NCI-H2171 (cell line): ENCODE measurements around the gene B3GLCT.
"Not testable (repeated sequence)": the region's sequence is repeated elsewhere in the genome, so short reads cannot be mapped to it uniquely, and the experiment has no call there.

Source experiments
- DNase-seq: peaks from one replicate; lab custom pipeline; 2025; lab: John Stamatoyannopoulos, UW

The B3GLCT gene

GRCh38 chr13:31282741-31283455, 83.1 kb downstream of the B3GLCT start:
- DNase-seq = no peak

DNA sequence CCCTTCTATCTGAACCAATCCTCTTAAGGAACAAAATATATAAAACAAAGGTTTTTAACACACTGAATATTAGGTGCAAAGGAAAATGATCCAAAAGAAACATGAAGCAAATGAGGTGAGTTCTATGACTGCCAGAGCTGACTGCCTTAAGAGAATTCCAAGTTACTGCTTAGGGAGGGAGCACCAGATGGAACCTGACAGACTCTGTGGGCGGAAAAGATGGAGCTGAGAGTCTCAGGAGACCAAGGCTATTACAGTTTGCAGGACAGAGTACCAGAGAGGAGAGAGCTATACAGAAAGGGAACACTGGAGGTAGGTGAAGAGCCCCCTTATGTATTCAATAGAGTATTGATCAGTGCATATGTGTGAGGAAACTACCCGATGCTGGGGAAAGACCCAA, 87.2 kb downstream of the B3GLCT start:
- DNase-seq = peak; percentile 44

DNA sequence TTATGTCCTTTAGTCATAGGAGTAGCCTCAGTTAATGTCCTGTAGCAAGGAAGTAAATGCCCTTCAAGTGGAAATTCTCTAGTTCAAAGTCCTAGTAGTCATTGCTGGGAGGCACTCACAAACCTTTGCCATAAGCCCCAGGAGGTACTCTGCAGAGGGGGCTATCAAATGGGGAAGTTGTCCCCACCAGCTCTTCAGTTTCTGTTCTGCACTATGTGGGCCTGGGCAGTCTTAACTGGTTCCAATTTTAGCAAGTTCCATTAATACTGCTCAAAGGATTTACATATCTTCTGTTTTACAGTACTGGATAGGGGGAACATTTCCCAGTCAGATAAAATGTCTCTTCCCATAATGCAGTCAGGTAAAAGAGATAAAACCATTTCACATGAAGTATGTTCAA, 101.3 kb downstream of the B3GLCT start:
- no peak for DNase-seq

DNA sequence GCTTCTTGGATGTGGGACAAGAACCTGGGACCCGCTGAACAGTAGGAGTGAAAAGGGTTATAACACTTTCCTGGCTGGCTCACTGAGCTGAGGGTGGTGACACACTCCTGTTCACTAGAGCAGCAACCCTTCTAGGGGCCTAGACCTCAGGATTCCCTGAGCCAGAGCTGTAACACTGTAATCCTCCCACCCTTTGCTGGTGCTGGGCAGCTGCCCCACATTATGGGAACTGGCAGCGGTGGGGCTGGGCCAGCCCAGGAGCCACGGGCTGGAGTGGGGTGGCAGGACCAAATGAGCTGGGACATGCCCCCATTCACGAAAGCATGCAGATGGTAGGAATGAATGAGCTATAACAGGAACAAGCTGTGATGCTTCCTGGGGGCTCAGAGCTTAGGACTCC, 110.6 kb downstream of the B3GLCT start:
- DNase-seq = no peak

DNA sequence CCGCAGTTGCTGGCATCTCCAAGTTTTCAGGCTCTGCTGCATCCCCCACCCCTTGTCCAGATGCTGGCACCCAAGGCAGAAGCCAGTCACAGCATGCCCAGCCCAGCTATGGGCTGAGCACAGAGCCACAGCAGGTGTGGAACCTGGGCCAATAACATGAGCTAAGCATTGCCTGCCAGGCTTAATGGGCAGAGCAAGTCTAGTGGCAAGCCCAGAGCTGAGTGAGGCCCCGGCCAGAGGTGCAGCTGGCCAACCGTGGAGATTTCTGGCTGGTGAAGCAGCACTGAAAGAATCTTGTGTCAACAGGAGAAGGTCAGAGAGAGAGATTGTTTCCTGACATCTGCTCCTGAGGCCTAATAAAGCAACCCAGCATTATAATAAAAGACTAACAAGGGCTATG, 111.0 kb downstream of the B3GLCT start:
- DNase-seq = peak; percentile 40

GRCh38 chr13:31311921-31312320, 112.1 kb downstream of the B3GLCT start:
- DNase-seq = no peak

- DNase-seq = no peak
These were observed 115.2 kb downstream of the B3GLCT start for GRCh38 chr13:31314961-31315360.

- no peak for DNase-seq
These were observed 121.2 kb downstream of the B3GLCT start for GRCh38 chr13:31320946-31321345.

DNA sequence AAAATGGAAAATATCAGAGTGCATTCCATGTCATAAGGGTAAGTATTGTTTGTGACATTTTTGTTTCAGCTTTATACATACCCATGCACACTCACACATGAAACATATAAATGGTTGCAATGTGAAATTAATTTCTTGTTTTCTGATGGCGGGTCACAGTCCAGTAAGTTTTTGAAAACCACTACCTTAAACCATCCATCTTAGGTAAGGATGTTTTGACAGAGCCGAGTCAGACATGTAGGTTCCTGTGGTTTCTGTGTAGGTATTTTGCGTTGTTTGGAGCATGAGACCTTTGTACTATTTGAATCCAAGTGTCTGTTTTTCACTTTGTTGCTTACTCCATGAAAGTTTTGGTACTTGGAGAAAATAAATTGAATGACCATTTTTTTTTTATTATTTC, 121.7 kb downstream of the B3GLCT start:
- DNase-seq = no peak

- DNase-seq = no peak
These were observed 122.3 kb downstream of the B3GLCT start for GRCh38 chr13:31322026-31322425.

DNA sequence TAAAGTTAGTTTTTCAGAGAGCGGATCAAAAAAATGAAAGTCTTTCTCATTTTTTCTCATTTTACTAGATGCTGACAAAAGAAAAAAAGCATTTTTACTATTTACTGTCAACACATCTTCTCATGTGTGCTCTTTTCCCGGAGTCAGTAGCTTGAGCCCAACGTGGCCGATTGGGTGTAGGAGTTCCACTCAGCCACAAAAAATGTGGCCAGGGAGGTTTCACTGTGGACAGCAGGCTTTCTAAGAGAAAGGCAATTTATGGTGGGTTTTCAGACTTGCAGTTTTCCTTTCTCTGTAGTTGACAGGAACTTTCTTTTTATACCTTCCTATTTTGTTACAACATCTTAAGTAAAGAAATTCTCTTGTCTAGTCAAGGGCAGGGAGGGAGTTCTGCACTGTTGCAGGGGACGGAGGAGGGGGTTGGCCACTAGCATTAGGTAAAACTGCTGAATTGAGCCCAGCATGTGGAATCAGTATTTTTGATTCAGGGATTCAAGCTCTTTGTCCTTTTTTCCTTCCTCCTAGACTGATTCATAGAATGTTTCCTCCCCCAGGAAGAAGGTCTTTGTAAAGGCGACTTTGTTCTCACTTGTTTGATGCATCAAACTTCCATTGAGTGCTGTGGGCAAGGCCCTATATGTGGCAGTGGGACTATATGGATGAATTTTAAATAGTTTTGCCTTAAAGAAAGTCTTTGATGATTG, 123.1 kb downstream of the B3GLCT start:
- no peak for DNase-seq

- no peak for DNase-seq
These were observed 127.5 kb downstream of the B3GLCT start for GRCh38 chr13:31327182-31327860.

- DNase-seq = no peak
These were observed 128.9 kb downstream of the B3GLCT start for GRCh38 chr13:31328549-31329235.

DNA sequence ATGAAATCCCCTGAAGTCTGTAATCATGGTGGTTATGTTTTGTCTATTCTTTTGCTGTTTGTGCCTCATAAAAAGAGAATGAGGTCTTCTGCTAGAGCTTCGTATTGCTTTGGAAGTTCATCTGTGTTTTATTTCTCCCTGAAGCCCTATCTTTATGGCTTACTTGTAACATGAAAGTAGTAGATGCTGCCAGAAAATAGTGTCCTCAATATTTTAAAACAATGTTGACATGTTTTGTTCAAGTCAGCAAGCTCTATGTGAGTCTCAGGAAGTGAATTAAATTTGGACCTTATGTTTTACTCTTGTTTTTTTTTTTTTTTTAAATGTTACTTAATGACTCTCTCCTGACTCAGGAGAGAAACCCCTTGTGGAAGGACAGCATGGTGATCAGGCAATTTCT, 130.5 kb downstream of the B3GLCT start:
- no peak for DNase-seq

- no peak for DNase-seq
These were observed 131.3 kb downstream of the B3GLCT start for GRCh38 chr13:31331068-31331467.

- no peak for DNase-seq
These were observed 134.8 kb downstream of the B3GLCT start for GRCh38 chr13:31334547-31334946.

DNA sequence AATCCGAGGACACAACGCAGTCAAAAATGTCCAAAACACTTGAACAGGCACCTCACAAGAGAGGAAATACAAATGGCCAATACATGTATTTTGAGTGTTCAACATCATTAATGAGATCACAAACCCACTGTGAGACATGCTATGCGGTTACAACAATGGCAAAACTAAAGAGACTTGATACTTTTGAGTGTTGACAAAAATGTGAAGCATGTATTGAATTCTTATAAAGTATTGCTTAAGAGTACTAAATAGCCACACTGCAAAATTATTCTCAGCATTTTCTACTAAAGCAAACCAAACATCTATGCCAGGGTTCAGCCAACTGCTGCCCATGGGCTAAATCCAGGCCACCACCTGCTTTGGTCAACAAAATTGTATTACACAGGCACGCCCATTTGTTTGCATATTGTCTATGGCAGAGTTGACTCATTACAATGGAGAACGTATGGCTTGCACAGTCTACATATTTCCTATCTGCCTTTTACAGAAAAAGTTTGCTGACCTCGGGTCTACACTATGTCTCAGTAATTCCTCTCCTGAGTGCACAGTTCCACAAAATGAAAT, 135.3 kb downstream of the B3GLCT start:
- no peak for DNase-seq

DNA sequence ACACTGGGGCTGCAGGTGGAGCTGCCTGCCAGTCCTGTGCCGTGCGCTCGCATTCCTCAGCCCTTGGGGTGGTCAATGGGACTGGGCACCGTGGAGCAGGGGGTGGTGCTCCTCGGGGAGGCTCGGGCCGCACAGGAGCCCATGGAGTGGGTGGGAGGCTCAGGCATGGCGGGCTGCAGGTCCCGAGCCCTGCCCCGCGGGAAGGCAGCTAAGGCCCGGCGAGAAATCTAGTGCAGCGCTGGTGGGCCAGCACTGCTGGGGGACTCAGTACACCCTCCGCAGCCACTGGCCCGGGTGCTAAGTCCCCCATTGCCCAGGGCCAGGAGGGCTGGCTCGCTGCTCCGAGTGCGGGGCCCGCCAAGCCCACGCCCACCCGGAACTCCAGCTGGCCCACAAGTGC, 139.8 kb downstream of the B3GLCT start:
- DNase-seq = not testable (repeated sequence)

- not testable (repeated sequence) for DNase-seq
These were observed 141.1 kb downstream of the B3GLCT start for GRCh38 chr13:31340848-31341247.

DNA sequence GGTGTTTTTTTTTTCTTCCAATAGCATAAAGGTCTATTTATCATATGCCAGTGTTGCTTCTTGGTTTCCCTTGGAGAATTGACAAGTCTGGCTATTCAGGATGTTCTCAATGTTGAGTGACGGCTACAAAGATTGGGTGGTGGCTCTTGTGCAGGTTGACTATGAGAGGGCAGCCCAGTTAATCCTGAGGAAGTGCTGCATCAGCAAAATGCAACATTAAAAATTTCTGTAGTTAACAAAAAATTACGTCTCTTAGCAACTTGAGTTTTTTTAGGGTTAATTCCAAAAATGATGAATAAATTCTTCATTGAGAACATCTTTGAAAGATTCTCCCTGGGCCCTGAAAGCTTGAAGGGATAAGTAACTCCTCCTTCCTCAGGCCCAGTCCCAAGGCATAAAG, 147.1 kb downstream of the B3GLCT start:
- no peak for DNase-seq

DNA sequence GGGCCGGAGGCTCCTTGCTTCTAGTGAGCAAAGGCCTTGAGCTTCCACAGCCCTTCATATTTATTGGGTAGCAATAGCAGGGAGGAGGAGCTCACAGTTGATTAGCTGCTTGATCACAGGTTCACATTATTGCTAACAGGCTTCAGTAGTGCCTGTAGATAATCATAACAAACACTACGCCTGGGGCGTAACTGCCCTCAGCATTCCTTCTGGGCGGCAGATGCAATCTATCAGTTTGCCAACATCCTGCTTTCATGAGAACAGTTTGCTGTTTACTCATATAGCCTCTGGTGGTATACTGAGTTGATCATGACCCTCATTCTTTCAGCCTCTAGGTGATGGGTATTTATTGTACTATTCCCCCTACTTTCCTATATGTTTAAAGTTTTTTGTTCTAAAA, 149.4 kb downstream of the B3GLCT start:
- DNase-seq = no peak

DNA sequence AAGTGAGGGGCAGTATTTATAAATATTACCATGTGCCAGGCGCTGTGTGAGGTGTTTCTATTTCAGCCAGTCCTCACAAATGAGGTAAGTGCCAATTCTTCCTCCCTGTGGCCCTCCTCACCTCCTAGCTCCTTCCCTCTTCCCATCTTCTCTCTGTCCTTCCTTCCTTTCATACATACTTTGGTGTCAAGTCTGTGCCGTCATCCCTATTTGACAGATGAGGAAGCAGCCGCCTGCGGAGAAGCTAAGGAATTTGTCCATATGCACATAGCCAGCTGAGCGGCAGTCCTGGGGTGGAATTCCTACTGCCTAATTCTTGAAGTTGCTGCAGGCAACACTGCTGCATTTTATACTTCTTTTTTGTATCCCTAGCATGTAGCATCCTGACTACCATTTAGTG, 150.8 kb downstream of the B3GLCT start:
- DNase-seq = no peak
